ENCODE results near the gene EPAS1. TPM values are rescaled to one million over a fixed set of nuclear protein-coding genes. Genes with fewer than 3 reads are reported as not detected.

Gene EPAS1
- total and polyA plus RNA-seq, 8 donors: 190 to 962 (median 244) TPM

DNA sequence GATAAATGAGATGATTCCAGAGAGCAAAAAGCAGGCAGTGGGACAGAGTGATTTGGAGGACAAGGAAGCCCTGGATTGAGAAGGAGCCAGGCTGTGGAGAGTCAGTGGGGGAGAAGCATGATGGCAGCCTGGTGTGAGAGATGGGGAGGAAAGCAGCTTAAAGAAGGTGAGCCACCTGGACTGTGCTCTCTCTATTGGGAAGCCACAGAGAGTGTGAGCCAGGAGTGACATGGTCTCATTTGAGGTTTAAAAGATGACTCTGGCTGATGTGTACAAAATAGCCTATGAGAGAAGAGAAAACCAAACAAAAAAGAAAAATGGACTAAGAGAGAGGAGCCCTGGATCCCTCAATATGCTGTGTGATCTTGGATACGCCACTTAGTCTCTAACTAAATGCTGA lies 12.9 kb upstream of the EPAS1 start:
- ATAC-seq: no peak
- Histone ChIP-seq H3K9me3 (no peaks in the 10 kb centered on the region), H3K27me3 (no peaks in the 10 kb centered on the region), H3K4me1 (no peaks in the 10 kb centered on the region), H3K36me3 (no peaks in the 10 kb centered on the region), H3K27ac (no peak overlapping the region), H3K4me3 (no peak overlapping the region)
- TF ChIP-seq CTCF (IDR thresholded peaks at IDR 0.05): no peak
- intact Hi-C loops (cut with DNase I): no loop called here
- DNase-seq: no peak

DNA sequence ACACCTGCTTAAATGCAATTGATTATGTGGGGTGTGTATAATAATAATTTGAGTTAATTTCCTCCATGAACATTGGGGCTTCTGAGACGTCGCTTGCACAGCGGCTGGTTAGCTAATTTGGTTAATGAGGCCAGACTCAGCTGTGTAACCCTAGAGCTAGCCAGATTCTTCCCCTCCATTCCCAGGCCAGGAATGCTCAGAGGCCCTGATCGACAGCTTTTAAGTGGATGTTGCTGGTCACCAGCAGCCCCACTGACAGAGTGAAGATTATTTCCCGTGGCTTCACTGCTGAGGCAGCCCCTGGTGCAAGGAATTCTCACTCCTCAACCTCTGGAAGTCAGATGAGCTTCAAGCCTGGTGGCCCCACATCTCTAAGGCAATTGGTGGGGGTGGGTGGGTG lies 12.4 kb upstream of the EPAS1 start:
- no peaks in the 10 kb centered on the region for H3K9me3 ChIP-seq
- no peak for ATAC-seq
- TF ChIP-seq CTCF (IDR thresholded peaks at IDR 0.05): no peak
- no peaks in the 10 kb centered on the region for H3K4me1 ChIP-seq
- no peak overlapping the region for H3K27ac ChIP-seq
- DNase-seq: no peak
- intact Hi-C loops (cut with DNase I): no loop called here
- H3K27me3 ChIP-seq: no peaks in the 10 kb centered on the region
- no peak overlapping the region for H3K4me3 ChIP-seq
- no peaks in the 10 kb centered on the region for H3K36me3 ChIP-seq

GRCh38 chr2:46286715-46287114 lies 10.5 kb upstream of the EPAS1 start:
- ATAC-seq (peak; percentile 26), DNase-seq (peak in 1 of 4 donors; percentile 37)
- no peaks in the 10 kb centered on the region for H3K27me3 ChIP-seq
- no peak overlapping the region for H3K27ac ChIP-seq
- no peaks in the 10 kb centered on the region for H3K4me1 ChIP-seq
- no peaks in the 10 kb centered on the region for H3K36me3 ChIP-seq
- intact Hi-C loops (cut with DNase I): no loop called here
- no peak overlapping the region for H3K4me3 ChIP-seq
- H3K9me3 ChIP-seq: no peaks in the 10 kb centered on the region
- no peak for TF ChIP-seq CTCF (IDR thresholded peaks at IDR 0.05)

DNA sequence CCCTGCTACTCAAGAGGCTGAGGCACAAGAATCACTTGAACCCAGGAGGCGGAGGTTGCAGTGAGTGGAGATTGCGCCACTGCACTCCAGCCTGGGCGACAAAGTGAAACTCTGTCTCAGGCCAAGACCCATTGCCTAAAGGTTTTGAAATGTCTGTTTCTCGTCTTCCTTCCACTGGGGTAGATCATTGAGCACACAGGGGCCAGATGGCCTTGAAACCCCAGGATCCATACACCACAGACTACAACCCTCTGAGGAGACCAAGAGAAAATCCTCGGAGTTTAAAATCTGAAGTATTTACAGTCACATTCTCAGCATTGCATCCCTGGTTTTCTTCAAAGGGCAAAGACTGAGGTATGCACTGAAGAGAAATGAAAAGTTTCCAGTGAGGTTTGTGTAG lies 7.1 kb upstream of the EPAS1 start:
- intact Hi-C loops (cut with DNase I): loop anchor here in 1 of 2 donors (10.0 kb wide), 1 partner anchor 275 kb away; no protein-coding TSS in a partner anchor
- no peak for DNase-seq
- no peaks in the 10 kb centered on the region for H3K4me1 ChIP-seq
- H3K36me3 ChIP-seq: no peaks in the 10 kb centered on the region
- no peaks in the 10 kb centered on the region for H3K27me3 ChIP-seq
- peak; percentile 42 for ATAC-seq
- H3K9me3 ChIP-seq: no peaks in the 10 kb centered on the region
- TF ChIP-seq CTCF (IDR thresholded peaks at IDR 0.05): no peak
- no peak overlapping the region for H3K27ac ChIP-seq
- H3K4me3 ChIP-seq: no peak overlapping the region

DNA sequence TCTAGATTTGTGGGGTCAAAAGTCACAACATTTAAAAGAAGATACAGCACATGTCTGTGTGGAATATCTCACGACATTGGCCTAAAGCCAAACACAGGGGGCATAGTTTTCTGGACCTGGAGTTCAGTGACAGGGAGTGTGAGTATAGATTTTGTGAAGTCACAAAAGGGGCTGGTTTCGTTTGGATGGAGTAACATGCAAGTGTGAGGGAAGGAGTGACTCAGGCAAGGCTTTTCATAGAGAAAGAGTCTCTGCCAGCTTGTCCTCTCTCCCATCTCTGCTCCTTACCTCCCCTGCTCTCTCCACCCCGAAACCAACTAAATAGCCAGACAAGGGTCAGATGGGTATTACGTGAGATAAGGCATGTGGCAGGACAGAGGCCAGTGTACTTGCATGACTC lies 3.7 kb upstream of the EPAS1 start:
- TF ChIP-seq CTCF (IDR thresholded peaks at IDR 0.05): no peak
- no peak overlapping the region for H3K27ac ChIP-seq
- no peak for ATAC-seq
- peaks cover 3 to 9% of the 10 kb centered on the region in 2 donors for H3K4me1 ChIP-seq
- peaks cover 0 to 25% of the 10 kb centered on the region in 2 donors for H3K27me3 ChIP-seq
- no peak for DNase-seq
- intact Hi-C loops (cut with DNase I): loop anchor here in 1 of 2 donors (10.0 kb wide), 1 partner anchor 279 kb away; no protein-coding TSS in a partner anchor
- no peaks in the 10 kb centered on the region for H3K36me3 ChIP-seq
- no peak overlapping the region for H3K4me3 ChIP-seq
- no peaks in the 10 kb centered on the region for H3K9me3 ChIP-seq
